Measurements from ENCODE around the gene RIMBP2.
"Not testable (repeated sequence)": the region's sequence is repeated elsewhere in the genome, so short reads cannot be mapped to it uniquely, and the experiment has no call there.

The RIMBP2 gene

GRCh38 chr12:130591736-130592135 lies 124.4 kb downstream of the RIMBP2 start:
- peak; percentile 46 for DNase-seq

DNA sequence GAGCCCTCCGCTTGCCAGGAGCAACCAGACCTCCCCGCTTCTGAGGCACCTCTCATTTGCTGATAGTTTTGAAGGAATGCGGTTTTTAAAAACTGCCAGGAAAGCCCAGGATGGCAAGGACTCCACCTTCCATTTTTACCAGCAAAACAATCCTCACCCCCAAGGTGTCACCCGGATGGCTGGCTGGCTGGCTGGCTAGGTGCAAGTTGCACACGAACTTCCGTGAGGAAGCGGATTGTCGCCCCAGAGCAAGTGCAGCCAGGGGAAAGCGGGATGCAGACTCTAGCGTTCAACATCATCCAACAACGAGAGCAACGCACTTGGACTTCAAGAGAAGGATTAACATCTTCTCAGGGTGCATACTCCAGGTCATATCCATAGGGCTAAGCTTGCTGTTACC lies 125.4 kb downstream of the RIMBP2 start:
- DNase-seq, result no peak

GRCh38 chr12:130589540-130590317 lies 126.4 kb downstream of the RIMBP2 start:
- no peak for DNase-seq

GRCh38 chr12:130588696-130589539 lies 127.2 kb downstream of the RIMBP2 start:
- no peak for DNase-seq

DNA sequence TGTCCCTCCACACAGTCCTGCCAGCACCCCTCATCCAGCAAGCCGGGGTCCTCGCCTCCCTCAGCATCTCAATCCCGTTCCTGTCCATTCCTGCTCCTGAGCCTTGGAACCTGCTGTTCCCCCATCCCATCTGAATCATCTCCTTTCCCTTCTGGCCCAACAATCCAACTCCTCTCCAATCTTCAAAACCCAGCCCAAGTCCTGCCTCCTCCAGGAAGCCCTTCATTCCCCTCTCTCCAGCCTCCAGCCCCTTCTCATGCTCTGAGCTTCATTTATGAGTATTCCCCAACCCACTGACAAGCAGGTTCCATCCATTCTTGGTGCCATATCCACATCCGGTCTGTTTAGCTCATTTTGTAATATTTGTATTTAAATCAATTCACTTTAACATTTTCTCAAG lies 128.1 kb downstream of the RIMBP2 start:
- DNase-seq, result no peak

DNA sequence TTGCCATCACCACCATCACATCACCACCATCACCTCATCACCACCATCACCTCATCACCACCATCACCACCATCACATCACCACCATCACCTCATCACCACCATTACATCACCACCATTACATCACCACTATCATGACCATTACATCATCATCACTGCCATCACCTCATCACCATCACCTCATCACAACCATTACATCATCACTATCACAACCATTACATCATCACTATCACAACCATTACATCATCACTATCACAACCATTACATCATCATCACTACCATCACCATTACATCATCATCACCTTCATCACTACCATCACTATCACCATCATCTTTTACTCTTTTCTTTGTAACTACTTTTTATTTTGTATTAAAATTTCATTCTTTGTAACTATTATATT lies 131.6 kb downstream of the RIMBP2 start:
- DNase-seq, result not testable (repeated sequence)

DNA sequence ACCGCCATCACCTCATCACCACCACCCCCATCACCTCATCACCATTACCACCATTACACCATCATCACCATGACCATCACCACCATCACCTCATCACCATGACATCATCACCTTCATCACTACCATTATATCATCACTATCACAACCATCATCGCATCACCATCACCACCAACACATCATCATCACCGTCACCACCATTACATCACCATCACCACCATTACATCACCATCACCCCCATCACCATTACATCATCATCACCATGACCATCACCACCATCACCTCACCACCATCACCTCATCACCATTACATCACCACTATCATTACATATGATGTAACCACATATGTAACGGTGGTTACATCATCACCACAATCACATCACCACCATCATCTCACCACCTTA lies 132.3 kb downstream of the RIMBP2 start:
- no peak for DNase-seq

GRCh38 chr12:130583317-130583716 lies 132.8 kb downstream of the RIMBP2 start:
- no peak for DNase-seq

GRCh38 chr12:130582286-130582685 lies 133.8 kb downstream of the RIMBP2 start:
- no peak for DNase-seq

DNA sequence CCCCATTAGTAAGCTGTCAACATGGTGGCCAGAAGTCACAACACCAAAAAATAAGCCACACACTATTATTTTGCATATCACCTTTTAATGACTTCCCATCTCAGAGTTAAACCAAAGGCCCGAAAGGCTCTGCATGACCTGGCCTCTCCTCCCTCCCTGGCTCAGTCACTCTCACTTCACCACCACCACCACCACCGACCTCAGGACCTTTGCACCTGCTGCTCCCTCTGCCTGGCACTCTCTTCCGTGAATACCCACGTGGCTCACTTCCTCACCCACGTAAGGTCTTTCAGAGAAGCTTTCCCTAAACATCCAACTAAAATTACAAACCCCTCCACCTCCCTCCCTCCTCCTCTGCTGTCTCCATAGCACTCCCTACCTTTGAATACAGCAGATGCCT lies 134.3 kb downstream of the RIMBP2 start:
- DNase-seq, result no peak

GRCh38 chr12:130579231-130579630 lies 136.9 kb downstream of the RIMBP2 start:
- DNase-seq, result no peak

- DNase-seq, result peak; percentile 45
These were observed 138.7 kb downstream of the RIMBP2 start for GRCh38 chr12:130577351-130577750.

DNA sequence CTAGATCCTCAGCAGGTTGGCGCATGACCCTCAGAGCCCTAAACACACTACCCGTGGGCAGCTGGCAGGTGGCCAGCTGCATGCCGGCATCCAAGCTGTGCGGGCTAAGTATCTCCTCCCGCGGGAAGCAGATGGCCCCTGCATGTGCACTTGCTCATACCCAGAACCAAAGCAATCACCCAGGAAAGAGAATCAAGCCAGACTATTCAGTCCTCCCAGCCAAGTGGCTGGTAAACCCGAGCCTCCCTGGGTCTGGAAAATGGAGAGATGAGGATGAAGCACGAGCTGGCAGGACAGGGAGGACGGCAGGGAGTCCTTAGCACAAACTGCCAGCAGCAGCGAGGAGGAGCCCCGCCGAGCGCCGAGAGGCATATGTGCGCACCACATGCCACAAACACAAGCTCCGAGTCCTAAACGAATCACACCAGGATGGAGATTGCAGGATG lies 139.7 kb downstream of the RIMBP2 start:
- DNase-seq, result peak; percentile 83

- DNase-seq, result no peak
These were observed 141.7 kb downstream of the RIMBP2 start for GRCh38 chr12:130574402-130574801.

DNA sequence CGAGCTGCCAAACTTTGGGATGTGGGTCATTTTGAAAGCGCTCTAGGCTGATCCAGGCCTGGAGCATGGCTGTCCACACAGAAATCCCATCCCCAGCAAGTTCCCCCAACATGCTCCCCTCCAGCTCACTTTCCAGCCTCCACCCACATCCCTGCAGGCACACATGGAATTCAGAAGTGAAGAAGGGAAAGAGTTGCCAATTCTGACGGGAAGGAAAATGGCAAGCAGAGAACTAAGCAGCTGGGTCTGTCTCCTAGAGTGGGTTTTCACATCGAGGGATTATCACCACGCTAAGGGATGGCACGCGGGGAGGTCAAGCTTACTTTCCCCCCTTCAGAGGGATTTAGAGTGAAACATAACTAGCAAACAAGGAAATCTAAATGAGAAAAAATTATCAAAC lies 142.3 kb downstream of the RIMBP2 start:
- no peak for DNase-seq

- DNase-seq, result no peak
These were observed 142.9 kb downstream of the RIMBP2 start for GRCh38 chr12:130573235-130573634.

DNA sequence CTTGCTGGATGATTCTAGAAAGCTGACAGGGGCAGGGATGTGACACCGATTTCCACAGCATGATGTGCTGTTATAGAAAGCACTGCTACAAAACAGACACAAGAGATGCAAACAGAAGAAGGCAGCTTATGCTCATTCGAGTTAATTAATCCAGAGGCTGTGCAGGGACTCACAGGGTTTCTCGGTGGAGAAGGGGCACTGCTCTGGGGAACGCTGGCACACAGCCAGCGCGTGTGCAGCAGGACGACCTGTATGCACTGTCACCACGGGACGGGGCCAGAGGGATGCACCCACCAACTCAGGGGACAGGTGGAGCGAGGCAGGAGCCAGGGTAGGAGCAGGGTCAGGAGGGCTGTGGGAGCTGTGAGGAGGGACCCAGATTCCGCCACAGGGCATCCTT lies 143.5 kb downstream of the RIMBP2 start:
- no peak for DNase-seq

DNA sequence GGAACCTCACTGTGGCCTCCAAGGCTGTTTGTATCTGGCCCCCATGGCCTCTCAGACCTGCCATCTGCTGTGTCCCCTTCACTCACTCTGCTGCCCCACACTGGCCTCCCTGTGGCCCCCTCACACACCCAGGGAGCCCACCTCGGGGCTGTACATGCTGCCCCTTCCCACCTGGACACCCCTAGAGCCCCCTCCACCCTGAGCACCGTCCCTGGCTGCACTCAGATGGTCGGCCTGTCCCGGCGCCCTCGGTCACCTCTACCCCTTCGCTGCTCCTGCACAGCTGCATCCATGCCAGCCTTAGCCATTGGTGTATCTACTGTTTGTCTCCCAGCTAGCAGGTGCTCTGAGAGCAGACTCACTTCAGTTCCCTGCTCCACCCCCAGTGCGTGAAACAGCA lies 144.4 kb downstream of the RIMBP2 start:
- no peak for DNase-seq

- no peak for DNase-seq
These were observed 145.0 kb downstream of the RIMBP2 start for GRCh38 chr12:130571089-130571488.

GRCh38 chr12:130569521-130569920 lies 146.6 kb downstream of the RIMBP2 start:
- DNase-seq, result no peak

- DNase-seq, result no peak
These were observed 147.6 kb downstream of the RIMBP2 start for GRCh38 chr12:130568501-130568900.

GRCh38 chr12:130568041-130568440 lies 148.1 kb downstream of the RIMBP2 start:
- no peak for DNase-seq

DNA sequence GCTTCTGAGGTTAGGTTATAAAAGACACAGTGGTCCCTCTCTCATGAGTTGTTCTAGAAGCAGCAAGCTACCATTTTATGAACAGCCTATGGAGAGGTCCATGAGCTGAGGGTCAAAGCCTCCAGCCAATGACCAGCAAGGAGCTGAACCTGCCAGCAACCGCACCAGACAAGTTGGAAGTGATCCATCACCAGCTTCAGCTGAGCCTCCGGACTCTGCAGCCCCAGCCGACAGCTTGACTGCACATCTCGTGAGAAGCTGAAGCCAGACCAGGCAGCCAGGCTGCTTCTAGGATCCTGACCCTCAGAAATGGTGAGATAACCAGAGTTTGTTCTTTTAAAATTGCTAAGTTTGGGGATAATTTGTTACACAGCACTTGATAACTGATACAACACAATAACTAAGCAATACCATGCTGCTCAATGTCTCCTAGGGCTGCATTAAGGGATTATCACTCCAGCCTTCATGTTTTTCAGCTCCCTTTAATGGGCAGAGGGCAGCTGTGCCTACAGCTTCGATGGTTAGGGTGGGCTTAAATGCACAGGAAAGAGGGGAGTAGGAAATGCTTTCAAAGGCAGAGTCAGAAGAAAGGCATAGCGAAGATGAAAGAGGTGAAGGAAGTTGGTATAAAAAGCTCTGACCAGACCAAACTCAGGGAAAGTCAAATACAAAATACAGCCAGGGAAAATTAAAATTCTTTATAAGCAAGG lies 149.5 kb downstream of the RIMBP2 start:
- DNase-seq, result no peak

DNA sequence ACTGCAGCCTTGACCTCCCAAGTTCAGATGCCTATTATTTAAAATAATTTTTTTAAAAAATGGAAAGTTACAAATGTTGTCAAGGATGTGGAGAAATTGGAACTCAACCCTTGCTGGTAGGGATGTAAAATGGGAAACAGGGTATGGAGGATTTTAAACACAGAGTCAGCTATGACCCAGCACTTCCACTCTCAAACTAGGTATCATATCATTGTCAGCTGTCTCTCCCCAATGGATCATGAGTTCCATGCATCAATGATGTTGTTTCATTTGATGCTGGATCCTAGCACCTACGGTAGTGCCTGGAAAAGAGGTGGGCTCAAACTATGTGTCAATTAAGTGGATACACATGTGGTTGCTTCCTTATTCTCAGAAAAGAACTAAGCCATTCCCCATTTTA lies 150.9 kb downstream of the RIMBP2 start:
- no peak for DNase-seq
